ENCODE measurements around the gene RCBTB2.

DNA sequence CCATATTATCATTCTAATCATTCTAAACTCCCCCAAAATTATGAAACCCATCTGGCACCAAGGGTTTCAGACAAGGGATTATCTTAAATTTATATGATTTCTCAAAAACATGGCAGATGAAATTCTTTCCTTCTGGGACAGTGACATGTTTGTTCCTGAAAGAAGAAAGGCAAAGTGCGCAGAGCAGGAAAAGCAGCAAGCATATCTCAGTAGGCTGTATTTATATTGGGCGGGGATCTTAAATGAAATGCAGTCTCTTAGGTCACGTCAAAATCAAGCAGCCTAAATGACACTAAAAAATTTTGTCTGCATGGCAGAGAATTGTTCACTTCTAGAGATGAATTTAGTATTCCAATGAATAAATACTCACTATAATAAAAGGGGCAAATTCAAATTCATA, 49.3 kb downstream of the RCBTB2 start:
- no peak for TF ChIP-seq EZH2phosphoT487 (IDR thresholded peaks at IDR 0.05; ENCODE audit: borderline replicate concordance, low read length)
- TF ChIP-seq, protein P1, sequence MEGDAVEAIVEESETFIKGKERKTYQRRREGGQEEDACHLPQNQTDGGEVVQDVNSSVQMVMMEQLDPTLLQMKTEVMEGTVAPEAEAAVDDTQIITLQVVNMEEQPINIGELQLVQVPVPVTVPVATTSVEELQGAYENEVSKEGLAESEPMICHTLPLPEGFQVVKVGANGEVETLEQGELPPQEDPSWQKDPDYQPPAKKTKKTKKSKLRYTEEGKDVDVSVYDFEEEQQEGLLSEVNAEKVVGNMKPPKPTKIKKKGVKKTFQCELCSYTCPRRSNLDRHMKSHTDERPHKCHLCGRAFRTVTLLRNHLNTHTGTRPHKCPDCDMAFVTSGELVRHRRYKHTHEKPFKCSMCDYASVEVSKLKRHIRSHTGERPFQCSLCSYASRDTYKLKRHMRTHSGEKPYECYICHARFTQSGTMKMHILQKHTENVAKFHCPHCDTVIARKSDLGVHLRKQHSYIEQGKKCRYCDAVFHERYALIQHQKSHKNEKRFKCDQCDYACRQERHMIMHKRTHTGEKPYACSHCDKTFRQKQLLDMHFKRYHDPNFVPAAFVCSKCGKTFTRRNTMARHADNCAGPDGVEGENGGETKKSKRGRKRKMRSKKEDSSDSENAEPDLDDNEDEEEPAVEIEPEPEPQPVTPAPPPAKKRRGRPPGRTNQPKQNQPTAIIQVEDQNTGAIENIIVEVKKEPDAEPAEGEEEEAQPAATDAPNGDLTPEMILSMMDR (IDR thresholded peaks at IDR 0.05; ENCODE audit: low read depth, low read length, poor library complexity, severe bottlenecking) = no peak

All from DOHH2 (cell line).